ENCODE results near the gene RASSF8.

DNA sequence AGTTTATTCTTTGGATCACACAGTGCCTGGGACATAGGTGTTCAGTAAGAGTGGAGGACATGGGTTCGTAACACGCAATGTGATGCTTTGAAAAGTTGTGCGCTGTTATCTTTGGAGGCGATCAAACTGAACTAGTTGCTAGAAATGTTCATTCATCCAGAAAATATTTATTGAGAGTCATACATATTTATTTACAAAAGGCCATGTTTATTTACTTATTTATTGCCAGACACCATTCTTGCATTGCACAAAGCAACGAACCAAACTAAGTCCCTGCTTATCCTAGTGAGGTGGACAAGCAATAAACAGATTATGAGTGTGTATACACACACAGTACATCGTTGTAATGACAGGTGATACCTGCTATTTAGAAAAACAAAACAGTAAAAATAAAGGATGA, 153.8 kb downstream of the RASSF8 start:
- TF ChIP-seq POLR2AphosphoS5 (IDR thresholded peaks at IDR 0.05; ENCODE audit: insufficient read depth, low read depth, low read length) = no peak
- TF ChIP-seq, protein P1, sequence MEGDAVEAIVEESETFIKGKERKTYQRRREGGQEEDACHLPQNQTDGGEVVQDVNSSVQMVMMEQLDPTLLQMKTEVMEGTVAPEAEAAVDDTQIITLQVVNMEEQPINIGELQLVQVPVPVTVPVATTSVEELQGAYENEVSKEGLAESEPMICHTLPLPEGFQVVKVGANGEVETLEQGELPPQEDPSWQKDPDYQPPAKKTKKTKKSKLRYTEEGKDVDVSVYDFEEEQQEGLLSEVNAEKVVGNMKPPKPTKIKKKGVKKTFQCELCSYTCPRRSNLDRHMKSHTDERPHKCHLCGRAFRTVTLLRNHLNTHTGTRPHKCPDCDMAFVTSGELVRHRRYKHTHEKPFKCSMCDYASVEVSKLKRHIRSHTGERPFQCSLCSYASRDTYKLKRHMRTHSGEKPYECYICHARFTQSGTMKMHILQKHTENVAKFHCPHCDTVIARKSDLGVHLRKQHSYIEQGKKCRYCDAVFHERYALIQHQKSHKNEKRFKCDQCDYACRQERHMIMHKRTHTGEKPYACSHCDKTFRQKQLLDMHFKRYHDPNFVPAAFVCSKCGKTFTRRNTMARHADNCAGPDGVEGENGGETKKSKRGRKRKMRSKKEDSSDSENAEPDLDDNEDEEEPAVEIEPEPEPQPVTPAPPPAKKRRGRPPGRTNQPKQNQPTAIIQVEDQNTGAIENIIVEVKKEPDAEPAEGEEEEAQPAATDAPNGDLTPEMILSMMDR (IDR thresholded peaks at IDR 0.05; ENCODE audit: extremely low read depth in 1 of 2, insufficient read depth in 1 of 2, low read depth in 1 of 2, low read length in 2 of 2) = no peak
- TF ChIP-seq GATA2 (IDR thresholded peaks at IDR 0.05; ENCODE audit: insufficient read depth, insufficient read length, low read depth, low read length) = no peak
- TF ChIP-seq EZH2 (IDR thresholded peaks at IDR 0.05; ENCODE audit: borderline replicate concordance, low read depth, low read length, severe bottlenecking) = no peak
- no peak for TF ChIP-seq POLR2A (IDR thresholded peaks at IDR 0.05; ENCODE audit: low read depth, low read length)
- TF ChIP-seq, protein P2, sequence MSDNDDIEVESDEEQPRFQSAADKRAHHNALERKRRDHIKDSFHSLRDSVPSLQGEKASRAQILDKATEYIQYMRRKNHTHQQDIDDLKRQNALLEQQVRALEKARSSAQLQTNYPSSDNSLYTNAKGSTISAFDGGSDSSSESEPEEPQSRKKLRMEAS (IDR thresholded peaks at IDR 0.05; ENCODE audit: insufficient read depth, insufficient read length) = no peak
- TF ChIP-seq MYC (IDR thresholded peaks at IDR 0.05; ENCODE audit: low read depth, low read length) = no peak
- no peak for TF ChIP-seq FOS (IDR thresholded peaks at IDR 0.05; ENCODE audit: borderline replicate concordance, insufficient read depth, low read length)
- no peak for TF ChIP-seq JUN (IDR thresholded peaks at IDR 0.05; ENCODE audit: borderline replicate concordance, insufficient read depth, insufficient read length, low read depth)

Measured in endothelial cell of umbilical vein (primary cell).